Measurements from ENCODE around the gene WEE1.

The WEE1 gene

DNA sequence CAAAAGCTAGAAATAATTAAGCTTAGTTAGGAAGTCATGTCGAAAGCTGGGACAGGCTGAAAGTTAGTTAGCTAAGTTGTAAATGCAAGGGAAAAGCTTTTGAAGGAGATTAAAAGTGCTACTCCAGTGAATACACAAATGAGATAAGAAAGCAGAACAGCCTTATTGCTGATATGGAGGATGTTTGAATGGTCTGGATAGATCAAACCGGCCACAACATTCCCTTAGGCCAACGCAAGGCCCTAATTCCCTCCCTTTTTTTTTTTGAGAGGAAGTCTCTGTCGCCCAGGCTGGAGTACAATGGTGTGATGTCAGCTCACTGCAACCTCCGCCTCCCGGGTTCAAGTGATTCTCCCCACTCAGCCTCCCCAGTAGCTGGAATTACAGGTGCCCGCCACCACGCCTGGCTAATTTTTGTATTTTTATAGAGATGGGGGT, 23.3 kb upstream of the WEE1 start:
- DNase-seq (ENCODE audit: extremely low read depth, low read depth) = no peak
- TF ChIP-seq, protein P1, sequence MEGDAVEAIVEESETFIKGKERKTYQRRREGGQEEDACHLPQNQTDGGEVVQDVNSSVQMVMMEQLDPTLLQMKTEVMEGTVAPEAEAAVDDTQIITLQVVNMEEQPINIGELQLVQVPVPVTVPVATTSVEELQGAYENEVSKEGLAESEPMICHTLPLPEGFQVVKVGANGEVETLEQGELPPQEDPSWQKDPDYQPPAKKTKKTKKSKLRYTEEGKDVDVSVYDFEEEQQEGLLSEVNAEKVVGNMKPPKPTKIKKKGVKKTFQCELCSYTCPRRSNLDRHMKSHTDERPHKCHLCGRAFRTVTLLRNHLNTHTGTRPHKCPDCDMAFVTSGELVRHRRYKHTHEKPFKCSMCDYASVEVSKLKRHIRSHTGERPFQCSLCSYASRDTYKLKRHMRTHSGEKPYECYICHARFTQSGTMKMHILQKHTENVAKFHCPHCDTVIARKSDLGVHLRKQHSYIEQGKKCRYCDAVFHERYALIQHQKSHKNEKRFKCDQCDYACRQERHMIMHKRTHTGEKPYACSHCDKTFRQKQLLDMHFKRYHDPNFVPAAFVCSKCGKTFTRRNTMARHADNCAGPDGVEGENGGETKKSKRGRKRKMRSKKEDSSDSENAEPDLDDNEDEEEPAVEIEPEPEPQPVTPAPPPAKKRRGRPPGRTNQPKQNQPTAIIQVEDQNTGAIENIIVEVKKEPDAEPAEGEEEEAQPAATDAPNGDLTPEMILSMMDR (IDR thresholded peaks at IDR 0.05; ENCODE audit: low read depth, low read length) = no peak

DNA sequence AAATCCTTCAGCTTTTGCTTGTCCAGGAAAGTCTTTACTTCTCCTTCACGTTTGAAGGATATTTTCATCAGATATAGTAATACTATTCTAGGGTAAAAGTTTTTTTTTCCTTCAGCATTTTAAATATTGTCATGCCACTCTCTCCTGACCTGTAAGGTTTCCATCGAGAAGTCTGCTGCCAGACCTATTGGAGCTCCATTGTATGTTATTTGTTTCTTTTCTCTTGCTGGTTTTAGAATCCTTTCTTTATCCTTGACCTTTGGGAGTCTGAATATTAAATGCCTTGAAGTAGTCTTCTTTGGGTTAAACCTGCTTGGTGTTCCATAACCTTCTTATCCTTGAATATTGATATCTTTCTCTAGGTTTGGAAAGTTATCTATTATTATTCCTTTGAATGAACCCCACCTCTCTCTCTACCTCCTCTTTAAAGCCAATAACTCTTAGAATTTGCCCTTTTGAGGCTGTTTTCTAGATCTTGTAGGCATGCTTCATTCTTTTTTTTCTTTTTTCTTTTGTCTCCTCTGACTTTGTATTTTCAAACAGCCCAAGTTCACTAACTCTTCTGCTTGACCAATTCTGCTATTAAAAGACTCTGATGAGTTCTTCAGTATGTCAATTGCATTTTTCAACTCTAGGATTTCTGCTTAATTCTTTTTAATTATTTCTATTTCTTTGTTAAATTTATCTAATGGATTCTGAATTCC, 12.0 kb upstream of the WEE1 start:
- TF ChIP-seq, protein P1 (IDR thresholded peaks at IDR 0.05; ENCODE audit: low read depth, low read length) = no peak
- DNase-seq (ENCODE audit: extremely low read depth, low read depth) = no peak

- DNase-seq (ENCODE audit: extremely low read depth, low read depth) = no peak
- TF ChIP-seq, protein P1 (IDR thresholded peaks at IDR 0.05; ENCODE audit: low read depth, low read length) = no peak
Measured at GRCh38 chr11:9562716-9563115, 10.8 kb upstream of the WEE1 start.

DNA sequence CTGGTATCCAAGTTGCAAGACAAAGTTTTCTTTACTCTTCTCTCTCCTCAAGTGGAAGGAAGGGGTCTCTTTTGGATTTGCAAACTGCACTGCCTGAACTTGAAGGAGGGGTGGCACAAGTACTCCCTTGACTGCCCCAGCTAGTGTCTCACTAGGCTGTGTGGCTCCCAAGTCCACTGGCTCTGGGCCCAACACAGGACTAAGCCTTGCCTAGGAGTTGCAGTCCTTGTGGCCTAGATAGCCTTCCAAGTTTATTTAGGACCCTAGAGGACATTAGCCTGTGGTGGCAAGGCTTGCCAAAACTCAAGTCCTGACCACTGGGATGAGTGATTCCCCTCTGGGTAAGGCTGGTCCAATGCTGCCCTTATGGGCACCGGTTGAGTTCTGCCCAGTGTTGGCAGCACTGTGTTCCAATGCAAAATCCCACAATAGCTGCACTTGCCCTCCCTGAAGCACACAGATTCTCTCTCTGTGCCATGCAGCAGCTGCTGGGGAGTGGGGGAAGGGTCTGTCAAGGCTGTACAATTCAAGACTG, 10.2 kb upstream of the WEE1 start:
- no peak for DNase-seq (ENCODE audit: extremely low read depth, low read depth)
- TF ChIP-seq, protein P1 (IDR thresholded peaks at IDR 0.05; ENCODE audit: low read depth, low read length) = no peak

GRCh38 chr11:9565822-9566560, 7.5 kb upstream of the WEE1 start:
- peak; percentile 98 for DNase-seq (ENCODE audit: extremely low read depth, low read depth)
- TF ChIP-seq, protein P1 (IDR thresholded peaks at IDR 0.05; ENCODE audit: low read depth, low read length) = no peak

DNA sequence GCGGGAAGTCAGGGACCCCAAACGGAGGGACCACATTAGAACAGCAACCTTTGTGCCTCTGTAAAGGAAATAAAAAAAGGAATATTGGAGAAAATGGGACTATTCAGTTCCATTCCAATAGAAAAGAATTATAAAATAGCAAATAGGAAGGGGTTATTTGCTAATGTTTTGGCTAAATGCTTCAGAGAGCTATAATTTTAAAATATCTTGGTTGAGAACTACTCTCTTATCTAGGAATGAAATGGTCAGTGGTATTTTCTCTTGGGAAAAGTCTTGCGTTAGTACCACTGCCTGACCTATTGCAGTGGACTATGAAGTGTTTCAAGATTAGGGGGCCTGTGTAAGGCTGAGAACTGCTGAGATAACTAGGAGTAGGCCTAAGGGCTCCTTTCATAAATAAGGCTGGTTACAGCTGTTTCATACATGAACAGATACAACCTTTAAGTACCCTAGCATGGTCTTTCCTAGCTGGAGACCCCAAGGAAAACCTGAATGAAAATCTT, 6.9 kb upstream of the WEE1 start:
- peak; percentile 42 for DNase-seq (ENCODE audit: extremely low read depth, low read depth)
- TF ChIP-seq, protein P1 (IDR thresholded peaks at IDR 0.05; ENCODE audit: low read depth, low read length) = no peak

- no peak for DNase-seq (ENCODE audit: extremely low read depth, low read depth)
- TF ChIP-seq, protein P1 (IDR thresholded peaks at IDR 0.05; ENCODE audit: low read depth, low read length) = no peak
Measured at GRCh38 chr11:9567401-9567800, 6.1 kb upstream of the WEE1 start.

All from AG09319 (cell line).